H1 (cell line): ENCODE measurements around the gene BRD7. TPM values are rescaled to one million over a fixed set of nuclear protein-coding genes. Genes with fewer than 3 reads are reported as not detected.

ENCODE experiments used
- CTBP2 ChIP-seq: IDR thresholded peaks from 2 replicates; pipeline ENCODE4 v1.7.0; 2011; ENCODE audit warnings: borderline replicate concordance, mild to moderate bottlenecking, moderate library complexity, mixed read lengths, low read length; ENCODE audit not compliant: insufficient read depth, insufficient read length
- HDAC2 ChIP-seq, 2 experiments: fragments of 300-600 bp in 1 of 2; sonication (generic) in 1 of 2; IDR thresholded peaks; 2 replicates each; pipeline ENCODE4 v1.6.1; 2011 to 2012; ENCODE audit warnings: low read depth in 2 of 2, low read length in 2 of 2, mild to moderate bottlenecking in 2 of 2, moderate library complexity in 2 of 2, borderline replicate concordance in 1 of 2, inconsistent platforms in 1 of 2
- HDAC6 ChIP-seq: IDR thresholded peaks from one replicate; pipeline ENCODE4 v1.7.1; 2012; ENCODE audit warnings: low read depth, mild to moderate bottlenecking, inconsistent platforms, low read length, moderate library complexity
- KDM1A ChIP-seq: fragments of 200-600, 300-600 bp; sonication (generic); IDR thresholded peaks from 2 replicates; pipeline ENCODE4 v1.7.1; 2016; ENCODE audit warnings: mild to moderate bottlenecking, low read length, borderline replicate concordance
- KDM4A ChIP-seq: IDR thresholded peaks from one replicate; pipeline ENCODE4 v1.7.1; 2012; ENCODE audit warnings: low read depth, mild to moderate bottlenecking, moderate library complexity, low read length, inconsistent platforms; ENCODE audit not compliant: severe bottlenecking
- KDM5A ChIP-seq: fragments of 200-600 bp; IDR thresholded peaks from 2 replicates; pipeline ENCODE4 v1.7.1; 2012; ENCODE audit warnings: mild to moderate bottlenecking, low read length, inconsistent platforms, mixed read lengths
- PHF8 ChIP-seq: fragments of 200-600 bp; sonication (generic); conservative IDR thresholded peaks from 2 replicates; pipeline ENCODE4 v1.7.1; 2012; ENCODE audit warnings: low read depth, mild to moderate bottlenecking, inconsistent platforms, low read length, moderate library complexity
- SP4 ChIP-seq: IDR thresholded peaks from 2 replicates; pipeline ENCODE4 v1.6.1; 2012; ENCODE audit warnings: low read length, inconsistent platforms
- TBP ChIP-seq: IDR thresholded peaks from 2 replicates; pipeline ENCODE4 v1.6.1; 2011; ENCODE audit warnings: low read depth, low read length, improper control_type of control experiment
- polyA plus RNA-seq, 7 experiments: library from polyadenylated mRNA; depleted of rRNA in 3 of 7; stranded (reverse) in 5 of 7; unstranded in 2 of 7; fragments of >200 nt in 5 of 7; fragments of 200-250 nt in 2 of 7; gene quantifications; 1 replicate in 5 of 7; 2 replicates in 1 of 7; 4 replicates in 1 of 7; pipeline versions ENCODE4 v1.2.1 to v1.2.3, GENCODE V29; 2011 to 2013; ENCODE audit warnings: missing spikeins in 2 of 7, mixed read lengths in 2 of 7
- total RNA-seq: library from RNA; stranded (reverse); fragmentation: NEBNext Ultra II Directional; extraction: Animal tissue kit (Norgen Biotek cat#: 25700); gene quantifications from 2 replicates; pipeline ENCODE4 v1.2.1, GENCODE V29; 2021

BRD7 gene
- total and polyA plus RNA-seq, 2 of the 8 experiments (the other 6 are each of a cell fraction or from before 2014, with no cell fraction given), result 42.5 to 120 TPM

- TF ChIP-seq KDM4A (no peak), TBP (no peak), KDM1A (no peak), HDAC2 (IDR thresholded peaks at IDR 0.05; ENCODE audit: borderline replicate concordance in 1 of 2, low read depth in 2 of 2, low read length in 2 of 2) (no peak), KDM5A (no peak), PHF8 (no peak), SP4 (no peak), HDAC6 (no peak), CTBP2 (no peak)
Observed at GRCh38 chr16:50373345-50373701, 4.5 kb upstream of the BRD7 start (continued).
